Activated naive CD4-positive, alpha-beta T cell treated with anti-CD3 and anti-CD28 coated beads for 36 hours (primary cell): ENCODE results near the gene RAF1. TPM values are rescaled to one million over a fixed set of nuclear protein-coding genes. Genes with fewer than 3 reads are reported as not detected.
A peak's percentile ranks its signal among the peaks of the same experiment; 100 is the strongest.
"Not testable (repeated sequence)": the region's sequence is repeated elsewhere in the genome, so short reads cannot be mapped to it uniquely, and the experiment has no call there.

ENCODE experiments used
- CTCF ChIA-PET: fragments of 350-600 bp; sonication (Branson Sonifier 250); formaldehyde crosslinking; loops from one replicate; lab custom pipeline; 2021; ENCODE audit warnings: antibody characterized with exemption; lab: Charles Lee
- DNase-seq: peaks from one replicate; pipeline ENCODE4 v3.0.0-alpha.2; 2020
- H3K27ac Mint-ChIP-seq: one replicate; pipeline ENCODE4 v1.8.0; 2021; ENCODE audit warnings: mild to moderate bottlenecking, mixed read lengths
- H3K27me3 Mint-ChIP-seq: one replicate; pipeline ENCODE4 v1.8.0; 2021; ENCODE audit warnings: low read depth, mixed read lengths
- H3K36me3 Mint-ChIP-seq: one replicate; pipeline ENCODE4 v1.8.0; 2021; ENCODE audit warnings: low read depth, mixed read lengths
- H3K4me1 Mint-ChIP-seq: one replicate; pipeline ENCODE4 v1.8.0; 2021; ENCODE audit warnings: low read depth, mixed read lengths
- H3K4me3 Mint-ChIP-seq: one replicate; pipeline ENCODE4 v1.8.0; 2021; ENCODE audit warnings: mild to moderate bottlenecking, moderate library complexity, mixed read lengths
- H3K9me3 Mint-ChIP-seq: one replicate; pipeline ENCODE4 v1.8.0; 2021; ENCODE audit warnings: mixed read lengths
- intact Hi-C: fragments of 100-400 bp; cut with micrococcal nuclease; formaldehyde crosslinking; loops from one replicate; pipeline ENCODE4 v1.15.1; 2023
- total RNA-seq, 2 experiments: library from RNA; stranded (reverse); gene quantifications; one replicate each; pipeline ENCODE4 v1.2.3, GENCODE V29; 2021

The RAF1 gene
- total RNA-seq, 2 experiments from 2014 or later, result 62.5 to 68.5 TPM

DNA sequence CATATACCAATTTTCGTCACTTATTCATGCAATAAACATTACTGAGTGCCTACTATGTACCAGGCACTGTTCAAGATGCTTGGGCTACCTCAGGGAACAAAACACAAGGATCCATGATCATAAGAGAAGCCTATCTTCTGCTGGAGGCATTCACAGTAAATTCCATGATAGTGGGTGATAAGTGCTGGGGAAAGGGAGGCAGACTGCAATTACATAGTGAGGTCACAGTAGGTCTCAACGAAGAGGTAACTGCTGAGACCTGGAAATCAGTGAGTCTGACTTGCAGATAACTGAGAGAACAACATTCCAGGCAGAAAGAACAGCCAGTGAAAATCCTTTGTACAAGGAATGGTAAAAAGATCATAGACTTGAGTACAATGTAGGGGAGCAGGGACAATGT is 33.6 kb downstream of the RAF1 start:
- DNase-seq, result no peak
- no peaks in the 10 kb centered on the region for H3K27me3 Mint-ChIP-seq
- H3K27ac Mint-ChIP-seq, result no peak overlapping the region
- peaks cover 10% of the 10 kb centered on the region for H3K36me3 Mint-ChIP-seq
- H3K9me3 Mint-ChIP-seq, result peaks cover 2% of the 10 kb centered on the region
- CTCF ChIA-PET, result no interaction called here
- intact Hi-C loops, result no loop called here
- peaks cover 51% of the 10 kb centered on the region for H3K4me1 Mint-ChIP-seq
- no peak overlapping the region for H3K4me3 Mint-ChIP-seq

DNA sequence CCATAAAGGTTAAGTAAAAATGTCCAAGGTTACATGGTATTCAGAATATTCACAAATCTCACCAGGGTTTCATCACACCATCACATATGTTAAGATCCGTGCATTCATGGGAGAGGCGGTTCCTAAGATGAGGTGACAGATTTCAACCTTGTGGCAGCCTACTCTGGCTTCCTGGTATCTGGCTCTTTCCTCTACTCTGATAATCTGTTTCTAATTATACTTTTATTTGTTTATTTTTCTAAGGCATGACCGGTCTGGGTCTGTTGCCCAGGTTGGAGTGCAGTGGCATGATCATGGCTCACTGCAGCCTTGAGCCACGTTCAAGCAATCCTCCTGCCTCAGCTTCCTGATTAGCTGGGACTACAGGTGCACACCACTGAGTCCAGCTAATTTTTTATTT is 34.4 kb downstream of the RAF1 start:
- Mint-ChIP-seq H3K4me3 (no peak overlapping the region), H3K9me3 (peaks cover 2% of the 10 kb centered on the region), H3K36me3 (peaks cover 10% of the 10 kb centered on the region), H3K27me3 (no peaks in the 10 kb centered on the region), H3K4me1 (peaks cover 56% of the 10 kb centered on the region), H3K27ac (no peak overlapping the region)
- DNase-seq, result no peak
- intact Hi-C loops, result loop anchor here (5.0 kb wide), 1 partner anchor 33 kb away; the partner anchor contains the start of gene RAF1
- CTCF ChIA-PET, result interaction anchor here (0.7 to 1.1 kb wide), 2 partner anchors 30 to 161 kb away, joined by 3 read pairs; no protein-coding TSS in a partner anchor

DNA sequence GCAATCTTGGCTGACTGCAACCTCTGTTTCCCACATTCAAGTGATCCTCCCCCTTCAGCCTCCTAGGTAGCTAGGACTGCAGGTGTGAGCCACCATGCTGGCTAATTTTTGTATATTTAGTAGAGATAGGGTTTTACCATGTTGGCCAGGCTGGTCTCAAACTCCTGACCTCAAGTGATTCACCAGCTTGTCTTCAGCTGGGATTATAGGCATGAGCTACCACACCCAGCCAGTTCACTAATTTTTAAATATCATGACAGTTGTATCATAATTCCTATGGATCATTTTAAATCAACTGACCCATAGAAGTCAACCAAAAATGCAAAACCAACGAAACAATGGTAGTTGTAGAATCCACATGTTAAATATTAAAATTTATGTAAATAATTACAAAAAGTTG is 35.1 kb downstream of the RAF1 start:
- intact Hi-C loops, result loop anchor here (5.0 kb wide), 1 partner anchor 33 kb away; the partner anchor contains the start of gene RAF1
- CTCF ChIA-PET, result interaction anchor here (1.1 kb wide), 1 partner anchor 31 kb away, joined by 3 read pairs; no protein-coding TSS in a partner anchor
- Mint-ChIP-seq H3K27me3 (no peaks in the 10 kb centered on the region), H3K4me3 (no peak overlapping the region), H3K27ac (no peak overlapping the region), H3K4me1 (peaks cover 58% of the 10 kb centered on the region), H3K36me3 (peaks cover 6% of the 10 kb centered on the region), H3K9me3 (peaks cover 2% of the 10 kb centered on the region)
- no peak for DNase-seq

- CTCF ChIA-PET, result interaction anchor here (0.6 to 1.1 kb wide), 3 partner anchors 13 to 97 kb away, joined by 3 to 4 read pairs (median 3); no protein-coding TSS in a partner anchor
- intact Hi-C loops, result loop anchor here (5.0 kb wide), 1 partner anchor 35 kb away; the partner anchor contains the start of gene RAF1
- Mint-ChIP-seq H3K27ac (no peak overlapping the region), H3K4me3 (no peak overlapping the region), H3K9me3 (no peaks in the 10 kb centered on the region), H3K4me1 (peaks cover 52% of the 10 kb centered on the region), H3K36me3 (peaks cover 2% of the 10 kb centered on the region), H3K27me3 (no peaks in the 10 kb centered on the region)
- DNase-seq, result no peak
Measured at GRCh38 chr3:12627370-12627769, 36.5 kb downstream of the RAF1 start.

DNA sequence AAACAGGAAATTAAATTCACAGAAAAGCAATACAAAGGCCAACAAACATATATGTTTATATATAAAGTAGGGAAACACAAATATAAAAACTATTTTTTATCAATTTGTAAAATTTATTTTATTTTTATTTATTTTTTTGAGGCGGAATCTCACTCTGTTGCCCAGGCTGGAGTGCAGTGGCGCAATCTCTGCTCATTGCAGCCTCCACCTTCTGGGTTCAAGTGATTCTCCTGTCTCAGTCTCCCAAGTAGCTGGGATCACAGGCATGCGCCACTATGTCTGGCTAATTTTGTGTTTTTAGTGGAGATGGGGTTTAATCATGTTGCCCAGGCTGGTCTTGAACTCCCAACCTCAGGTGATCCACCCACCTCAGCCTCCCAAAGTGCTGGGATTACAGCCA is 39.0 kb downstream of the RAF1 start:
- CTCF ChIA-PET, result interaction anchor here (0.6 kb wide), 1 partner anchor 81 kb away, joined by 3 read pairs; no protein-coding TSS in a partner anchor
- intact Hi-C loops, result loop anchor here (1.0 to 5.0 kb wide), 2 partner anchors 18 to 37 kb away; partner anchors contain the start of gene RAF1
- not testable (repeated sequence) for H3K9me3 Mint-ChIP-seq, H3K27me3 Mint-ChIP-seq, H3K4me3 Mint-ChIP-seq, DNase-seq, H3K36me3 Mint-ChIP-seq
- peaks cover 52% of the 10 kb centered on the region for H3K4me1 Mint-ChIP-seq
- H3K27ac Mint-ChIP-seq, result peak overlapping the region; percentile 80

DNA sequence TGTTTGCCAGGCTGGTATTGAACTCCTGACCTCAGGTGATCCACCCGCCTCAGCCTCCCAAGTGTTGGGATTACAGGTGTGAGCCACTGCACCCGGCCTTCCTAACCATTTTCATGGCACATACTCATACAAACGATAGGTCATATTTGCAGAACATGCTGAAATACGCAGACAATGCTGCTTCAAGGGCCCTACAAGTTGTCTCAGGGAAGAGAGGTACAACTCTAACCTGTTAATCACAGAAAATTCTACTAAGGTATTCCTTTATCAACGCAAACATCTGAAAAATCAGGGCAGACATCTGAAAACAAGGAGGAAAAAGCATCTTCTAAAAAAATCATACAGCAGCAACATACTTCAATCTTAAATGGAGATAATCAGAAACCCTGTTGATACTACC is 39.9 kb downstream of the RAF1 start:
- intact Hi-C loops, result no loop called here
- CTCF ChIA-PET, result interaction anchor here (0.6 kb wide), 1 partner anchor 82 kb away, joined by 3 read pairs; no protein-coding TSS in a partner anchor
- Mint-ChIP-seq H3K27ac (no peak overlapping the region), H3K9me3 (no peaks in the 10 kb centered on the region), H3K4me1 (peaks cover 50% of the 10 kb centered on the region), H3K4me3 (no peak overlapping the region), H3K27me3 (no peaks in the 10 kb centered on the region), H3K36me3 (no peaks in the 10 kb centered on the region)
- no peak for DNase-seq

DNA sequence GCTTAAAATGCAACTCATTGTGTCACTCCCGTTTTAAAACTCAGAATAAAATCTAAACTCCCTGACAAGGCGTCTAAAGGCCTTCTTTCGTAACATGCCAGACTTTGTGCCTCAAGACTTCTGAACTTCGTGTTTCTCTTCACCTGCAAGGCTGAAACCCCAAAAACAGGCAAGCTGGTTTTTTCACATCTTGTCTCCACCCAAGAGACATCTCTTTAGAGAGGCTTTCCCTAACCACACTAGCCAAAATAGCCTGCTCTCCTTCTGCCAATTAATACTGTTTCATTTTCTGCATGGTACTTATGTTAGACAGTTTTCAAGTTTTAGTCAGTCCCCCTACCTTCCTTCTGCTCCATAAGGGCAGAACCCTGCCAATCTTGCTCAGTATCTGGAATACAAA is 41.6 kb downstream of the RAF1 start:
- intact Hi-C loops, result no loop called here
- Mint-ChIP-seq H3K27me3 (no peaks in the 10 kb centered on the region), H3K27ac (no peak overlapping the region), H3K4me3 (no peak overlapping the region), H3K9me3 (no peaks in the 10 kb centered on the region), H3K36me3 (peaks cover 2% of the 10 kb centered on the region), H3K4me1 (peaks cover 39% of the 10 kb centered on the region)
- CTCF ChIA-PET, result no interaction called here
- no peak for DNase-seq

DNA sequence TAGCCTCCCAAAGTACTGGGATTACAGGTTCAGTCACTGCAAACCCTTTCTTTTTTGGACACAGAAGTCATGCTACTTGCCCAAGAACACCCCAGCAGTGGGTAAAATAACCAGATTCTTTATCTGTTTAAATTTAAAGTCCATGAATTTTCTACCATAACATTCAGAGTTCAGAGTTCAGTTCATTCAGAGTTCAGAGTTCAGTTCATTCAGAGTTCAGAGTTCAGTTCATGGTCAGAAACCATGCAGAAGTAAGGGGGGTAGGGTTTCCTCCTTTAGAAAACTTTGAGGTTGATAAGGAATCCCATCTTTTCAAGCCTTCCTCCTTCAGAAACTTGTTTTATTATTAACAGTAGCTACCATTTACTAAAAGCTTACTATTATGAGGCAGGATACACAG is 43.2 kb downstream of the RAF1 start:
- Mint-ChIP-seq H3K9me3 (no peaks in the 10 kb centered on the region), H3K4me1 (peaks cover 36% of the 10 kb centered on the region), H3K27me3 (no peaks in the 10 kb centered on the region), H3K4me3 (no peak overlapping the region), H3K36me3 (peaks cover 6% of the 10 kb centered on the region), H3K27ac (no peak overlapping the region)
- no peak for DNase-seq
- CTCF ChIA-PET, result no interaction called here
- intact Hi-C loops, result no loop called here

DNA sequence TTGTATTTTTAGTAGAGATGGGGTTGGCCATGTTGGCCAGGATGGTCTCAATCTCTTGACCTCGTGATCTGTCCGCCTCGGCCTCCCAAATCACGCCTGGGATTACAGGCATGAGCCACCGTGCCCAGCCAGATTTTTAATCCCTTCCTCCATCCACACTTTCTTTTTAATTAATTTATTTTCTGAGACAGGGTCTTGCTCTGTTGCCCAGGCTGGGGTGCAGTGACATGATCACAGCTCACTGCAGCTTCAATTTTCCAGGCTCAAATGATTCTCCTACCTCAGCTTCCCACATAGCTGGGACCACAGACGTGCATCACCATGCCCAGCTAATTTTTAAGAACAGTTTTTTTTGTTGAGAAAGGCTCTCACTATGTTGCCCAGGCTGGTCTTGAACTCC is 43.6 kb downstream of the RAF1 start:
- DNase-seq, result no peak
- intact Hi-C loops, result no loop called here
- H3K27ac Mint-ChIP-seq, result no peak overlapping the region

DNA sequence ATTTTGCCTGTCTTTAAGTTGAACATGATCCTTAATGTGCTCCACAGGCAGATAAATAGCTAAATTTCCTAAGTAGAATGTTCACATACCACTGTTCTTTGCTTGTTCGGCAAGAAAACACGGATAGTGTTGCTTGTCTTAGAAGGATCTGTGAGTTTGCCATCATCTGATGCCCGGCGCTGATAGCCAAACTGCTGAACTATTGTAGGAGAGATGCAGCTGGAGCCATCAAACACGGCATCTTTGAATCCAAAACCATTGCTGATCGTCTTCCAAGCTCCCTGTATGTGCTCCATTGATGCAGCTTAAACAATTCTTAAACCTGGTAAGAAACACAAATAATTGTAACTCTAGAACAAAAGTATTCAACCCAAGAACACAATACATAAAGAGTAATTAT is 45.5 kb downstream of the RAF1 start:
- Mint-ChIP-seq H3K9me3 (no peaks in the 10 kb centered on the region), H3K4me3 (no peak overlapping the region), H3K36me3 (peaks cover 6% of the 10 kb centered on the region), H3K27me3 (no peaks in the 10 kb centered on the region), H3K4me1 (peaks cover 39% of the 10 kb centered on the region), H3K27ac (no peak overlapping the region)
- CTCF ChIA-PET, result interaction anchor here (0.6 to 0.9 kb wide), 2 partner anchors 102 to 1333 kb away, joined by 4 to 6 read pairs; no protein-coding TSS in a partner anchor
- intact Hi-C loops, result no loop called here
- no peak for DNase-seq

More for the DNA sequence above, 43.6 kb downstream of the RAF1 start:
- Mint-ChIP-seq H3K4me3 (no peak overlapping the region), H3K9me3 (no peaks in the 10 kb centered on the region), H3K4me1 (peaks cover 36% of the 10 kb centered on the region), H3K27me3 (no peaks in the 10 kb centered on the region), H3K36me3 (peaks cover 6% of the 10 kb centered on the region)
- CTCF ChIA-PET, result interaction anchor here (0.6 kb wide), 1 partner anchor 269 kb away, joined by 3 read pairs; no protein-coding TSS in a partner anchor

DNA sequence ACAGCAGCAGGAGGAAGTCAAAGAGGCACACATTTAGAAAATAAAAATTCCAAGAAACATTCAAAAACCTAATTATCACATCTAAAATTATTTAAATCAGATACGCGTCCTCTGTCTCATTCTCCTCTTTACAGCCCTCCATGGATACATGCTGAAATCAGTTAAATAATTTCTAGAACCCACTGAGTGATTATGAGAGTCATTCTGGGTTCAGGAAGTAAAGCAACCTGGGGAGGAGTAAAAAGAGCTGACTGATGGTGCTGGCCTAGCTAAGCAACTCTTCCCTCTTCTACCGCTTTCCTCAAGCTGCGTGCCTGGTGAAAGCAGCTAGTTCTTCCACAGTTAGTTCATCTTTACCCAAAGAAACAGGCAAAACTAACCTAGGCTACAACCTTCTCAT is 48.7 kb downstream of the RAF1 start:
- DNase-seq, result no peak
- Mint-ChIP-seq H3K27ac (no peak overlapping the region), H3K36me3 (peaks cover 15% of the 10 kb centered on the region), H3K4me1 (peaks cover 31% of the 10 kb centered on the region), H3K27me3 (no peaks in the 10 kb centered on the region), H3K4me3 (no peak overlapping the region), H3K9me3 (no peaks in the 10 kb centered on the region)
- intact Hi-C loops, result no loop called here
- CTCF ChIA-PET, result interaction anchor here (0.6 to 1.7 kb wide), 4 partner anchors 10 to 388 kb away, joined by 3 to 5 read pairs (median 3); no protein-coding TSS in a partner anchor

DNA sequence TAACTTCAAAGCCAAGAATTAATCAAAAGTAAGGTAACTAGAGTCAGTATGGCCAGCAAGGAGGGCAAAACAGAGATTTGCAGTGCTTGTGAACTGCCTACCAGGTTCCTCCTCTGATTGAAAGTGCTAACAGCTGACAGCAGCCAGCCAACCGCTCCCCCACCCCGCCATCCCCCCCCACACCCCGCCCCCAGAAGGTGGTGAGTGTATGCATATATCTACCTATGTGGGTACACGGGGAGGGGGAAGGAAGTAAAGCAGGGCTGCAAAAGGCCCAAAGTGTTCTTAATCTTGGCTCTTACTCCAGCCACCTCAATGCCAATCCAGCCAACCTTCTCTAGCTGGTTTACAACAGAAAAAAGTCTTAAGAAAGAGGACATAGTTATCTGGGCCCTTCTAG is 50.7 kb downstream of the RAF1 start:
- CTCF ChIA-PET, result no interaction called here
- H3K4me1 Mint-ChIP-seq, result peaks cover 40% of the 10 kb centered on the region
- H3K27me3 Mint-ChIP-seq, result no peaks in the 10 kb centered on the region
- H3K36me3 Mint-ChIP-seq, result peaks cover 22% of the 10 kb centered on the region
- no peaks in the 10 kb centered on the region for H3K9me3 Mint-ChIP-seq
- no peak overlapping the region for H3K27ac Mint-ChIP-seq
- DNase-seq, result no peak
- no peak overlapping the region for H3K4me3 Mint-ChIP-seq
- intact Hi-C loops, result no loop called here
